HG03025 (cell line): Measurements from ENCODE around the gene HMGCR.
A peak's percentile ranks its signal among the peaks of the same experiment; 100 is the strongest.
"Not testable (repeated sequence)": the region's sequence is repeated elsewhere in the genome, so short reads cannot be mapped to it uniquely, and the experiment has no call there.

Experiments
- ATAC-seq: cut with Tn5 transposase; IDR thresholded peaks from one replicate; pipeline ENCODE4 v1.9.1; 2021; ENCODE audit warnings: mild to moderate bottlenecking, moderate library complexity; ENCODE audit not compliant: unreplicated experiment, low FRiP score

The HMGCR gene

GRCh38 chr5:75336615-75337336, at the start of gene HMGCR:
Gene HMGCR (plus strand): TSS chr5:75337220. CDS start chr5:75342606, 5,386 bp downstream.
- peak; percentile 99 for ATAC-seq

- not testable (repeated sequence) for ATAC-seq
Measured at GRCh38 chr5:75291844-75292243, 45.2 kb upstream of the HMGCR start.

GRCh38 chr5:75300084-75300483, 36.9 kb upstream of the HMGCR start:
- ATAC-seq, result no peak

GRCh38 chr5:75303419-75303818, 33.6 kb upstream of the HMGCR start:
- no peak for ATAC-seq

- ATAC-seq, result not testable (repeated sequence)
Measured at GRCh38 chr5:75304486-75304885, 32.5 kb upstream of the HMGCR start.

GRCh38 chr5:75306746-75307145, 30.3 kb upstream of the HMGCR start:
- ATAC-seq, result no peak

GRCh38 chr5:75310212-75310611, 26.8 kb upstream of the HMGCR start:
- ATAC-seq, result no peak

- not testable (repeated sequence) for ATAC-seq
Measured at GRCh38 chr5:75319148-75319547, 17.9 kb upstream of the HMGCR start.

GRCh38 chr5:75319638-75320037, 17.4 kb upstream of the HMGCR start:
- no peak for ATAC-seq

GRCh38 chr5:75320371-75320770, 16.6 kb upstream of the HMGCR start:
- no peak for ATAC-seq

- ATAC-seq, result no peak
Measured at GRCh38 chr5:75322066-75322465, 15.0 kb upstream of the HMGCR start.

GRCh38 chr5:75324791-75325190, 12.2 kb upstream of the HMGCR start:
- ATAC-seq, result no peak

- ATAC-seq, result no peak
Measured at GRCh38 chr5:75325242-75325641, 11.8 kb upstream of the HMGCR start.

GRCh38 chr5:75330404-75330803, 6.6 kb upstream of the HMGCR start:
- no peak for ATAC-seq

- ATAC-seq, result no peak
Measured at GRCh38 chr5:75331095-75332090, 5.6 kb upstream of the HMGCR start.

GRCh38 chr5:75333759-75334158, 3.3 kb upstream of the HMGCR start:
- ATAC-seq, result not testable (repeated sequence)

- not testable (repeated sequence) for ATAC-seq
Measured at GRCh38 chr5:75334413-75334812, 2.6 kb upstream of the HMGCR start.

- no peak for ATAC-seq
Measured at GRCh38 chr5:75335486-75335885, 1.5 kb upstream of the HMGCR start.

- peak; percentile 0 for ATAC-seq
Measured at GRCh38 chr5:75335952-75336614, 937 bp upstream of the HMGCR start.

- ATAC-seq, result peak; percentile 6
Measured at GRCh38 chr5:75337366-75338021, 474 bp downstream of the HMGCR start.
